Fibroblast of skin of scalp (primary cell): ENCODE results near the gene C19orf44. TPM values are rescaled to one million over a fixed set of nuclear protein-coding genes. Genes with fewer than 3 reads are reported as not detected.
"Not testable (repeated sequence)": the region's sequence is repeated elsewhere in the genome, so short reads cannot be mapped to it uniquely, and the experiment has no call there.

Source experiments
- DNase-seq: peaks from one replicate; pipeline ENCODE4 v3.0.0-alpha.2; 2013
- polyA plus RNA-seq, 2 experiments: library from polyadenylated mRNA; unstranded; fragments of 120-200 nt; gene quantifications; one replicate each; pipeline ENCODE4 v1.2.1, GENCODE V29; 2013; ENCODE audit not compliant: insufficient read length in 2 of 2

Gene C19orf44
- 5.2 TPM for polyA plus RNA-seq (2013, experiment 1 of 2; ENCODE audit: insufficient read length)
- 6.5 TPM for polyA plus RNA-seq (2013, experiment 2 of 2; ENCODE audit: insufficient read length)

- peak; percentile 99 for DNase-seq
Observed at GRCh38 chr19:16495982-16496612, at the start of gene C19orf44, which contains the start of gene CALR3. Gene C19orf44, plus strand, starts transcription at chr19:16496394. Its CDS starts 4,399 bp downstream, at chr19:16500793. Gene CALR3, minus strand, starts transcription at chr19:16496167. Its CDS starts 38 bp downstream, at chr19:16496129.

DNA sequence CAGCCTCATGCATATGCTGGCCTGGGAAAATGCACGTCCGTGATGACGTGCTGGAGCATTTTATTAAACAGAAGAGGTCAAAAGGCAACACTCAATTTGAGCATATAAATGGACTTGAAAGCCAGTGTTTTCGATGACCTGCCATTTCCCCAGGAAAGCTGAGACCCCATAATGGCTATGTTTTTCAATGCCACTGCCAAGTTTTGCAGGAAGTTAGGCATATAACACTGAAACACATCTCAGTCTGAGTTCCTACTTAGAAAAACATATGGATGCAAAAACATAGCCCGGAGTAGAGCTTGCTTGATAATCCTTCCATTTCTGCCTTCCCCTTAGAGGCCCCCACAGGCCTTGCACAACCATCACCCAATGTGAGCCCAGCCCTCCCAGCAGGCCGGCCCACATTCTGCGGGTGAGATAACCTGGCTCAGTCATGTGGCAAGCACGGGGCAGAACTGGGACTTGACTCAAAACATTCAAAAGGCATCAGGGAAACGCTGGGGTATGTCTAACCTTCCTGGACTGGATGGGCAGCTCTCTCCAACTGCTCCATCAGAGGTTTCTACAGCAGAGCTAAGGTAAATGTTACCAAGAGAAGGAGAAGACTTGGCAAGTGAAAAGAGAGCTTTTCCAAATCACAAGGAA lies 49.3 kb upstream of the C19orf44 start:
- DNase-seq, result peak; percentile 72

- DNase-seq, result not testable (repeated sequence)
Observed at GRCh38 chr19:16448872-16449271, 47.3 kb upstream of the C19orf44 start.

DNA sequence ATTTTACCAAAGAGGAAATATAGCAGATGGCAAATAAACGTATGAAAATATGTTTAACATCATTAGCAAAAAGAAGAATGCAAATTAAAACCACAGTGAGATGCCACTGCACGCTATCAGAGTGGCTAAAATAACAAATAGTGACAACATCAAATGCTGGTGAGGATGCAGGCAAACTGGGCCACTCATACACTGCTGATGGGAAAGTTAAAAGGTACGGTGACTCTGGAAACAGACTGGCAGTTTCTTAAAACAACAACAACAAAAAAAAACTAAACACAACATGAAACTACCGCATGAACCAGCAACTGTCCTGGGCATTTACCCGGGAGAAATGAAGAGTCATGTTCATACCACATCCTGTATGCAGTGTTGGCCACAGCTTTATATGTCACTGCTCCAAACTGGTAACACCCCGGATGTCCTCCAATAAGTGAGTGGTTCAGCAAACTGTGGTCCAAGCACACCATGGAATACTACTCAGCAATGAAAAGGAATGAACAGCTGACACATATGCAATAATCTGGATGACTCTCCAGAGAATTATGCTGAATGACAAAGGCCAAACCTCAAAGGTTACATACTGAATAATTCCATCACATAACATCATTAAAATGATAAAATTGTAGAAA lies 46.7 kb upstream of the C19orf44 start:
- peak; percentile 22 for DNase-seq

- no peak for DNase-seq
Observed at GRCh38 chr19:16452325-16452724, 43.9 kb upstream of the C19orf44 start.

DNA sequence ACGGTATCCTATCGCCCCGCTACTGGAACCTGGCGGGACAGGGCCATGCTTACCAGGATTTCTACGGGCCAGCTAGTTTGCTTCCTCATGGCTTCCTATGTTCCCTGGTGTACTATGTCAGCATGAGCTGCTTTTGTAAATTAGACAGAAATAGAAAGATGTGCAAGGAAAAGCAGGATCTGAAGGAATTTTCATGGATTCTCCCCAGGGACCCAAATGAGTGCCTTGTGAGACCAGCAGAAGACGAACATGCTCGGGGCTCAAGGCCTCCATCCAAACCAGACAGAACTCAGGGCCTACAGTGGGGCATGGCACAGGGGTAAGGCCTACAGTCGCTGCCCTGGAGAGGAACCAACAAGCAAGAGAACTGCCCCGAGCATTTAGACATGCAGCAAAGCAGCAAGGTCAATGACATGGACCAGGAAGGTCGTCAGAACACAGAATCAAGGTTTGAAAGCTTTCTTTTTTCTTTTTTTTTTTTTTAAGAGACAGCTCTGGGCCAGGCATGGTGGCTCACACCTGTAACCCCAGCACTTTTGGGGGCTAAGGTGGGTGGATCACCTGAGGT lies 41.8 kb upstream of the C19orf44 start:
- DNase-seq, result peak; percentile 53

DNA sequence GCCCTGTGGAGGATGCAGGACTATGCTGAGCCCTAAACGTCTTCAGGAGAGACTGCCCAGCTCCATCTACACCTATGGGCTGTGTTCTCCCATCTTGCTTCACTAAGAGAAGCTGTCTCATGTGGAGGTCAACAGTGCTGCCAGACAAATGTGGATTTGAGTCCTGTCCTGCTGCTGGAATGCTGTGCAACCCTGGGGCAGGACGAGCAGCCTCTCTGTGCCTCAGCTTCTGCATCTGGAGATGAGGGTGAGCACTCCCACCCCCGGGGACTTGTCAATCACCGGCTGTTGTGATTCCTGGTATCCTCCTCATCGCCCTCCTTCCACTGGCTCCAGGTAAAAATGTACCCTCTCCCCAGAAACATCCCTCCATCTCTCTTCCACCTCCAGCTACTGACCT lies 40.7 kb upstream of the C19orf44 start:
- no peak for DNase-seq

- DNase-seq, result no peak
Observed at GRCh38 chr19:16456652-16457194, 39.5 kb upstream of the C19orf44 start.

- DNase-seq, result peak; percentile 58
Observed at GRCh38 chr19:16457195-16457953, 38.8 kb upstream of the C19orf44 start.

- DNase-seq, result no peak
Observed at GRCh38 chr19:16457954-16458331, 38.3 kb upstream of the C19orf44 start.

DNA sequence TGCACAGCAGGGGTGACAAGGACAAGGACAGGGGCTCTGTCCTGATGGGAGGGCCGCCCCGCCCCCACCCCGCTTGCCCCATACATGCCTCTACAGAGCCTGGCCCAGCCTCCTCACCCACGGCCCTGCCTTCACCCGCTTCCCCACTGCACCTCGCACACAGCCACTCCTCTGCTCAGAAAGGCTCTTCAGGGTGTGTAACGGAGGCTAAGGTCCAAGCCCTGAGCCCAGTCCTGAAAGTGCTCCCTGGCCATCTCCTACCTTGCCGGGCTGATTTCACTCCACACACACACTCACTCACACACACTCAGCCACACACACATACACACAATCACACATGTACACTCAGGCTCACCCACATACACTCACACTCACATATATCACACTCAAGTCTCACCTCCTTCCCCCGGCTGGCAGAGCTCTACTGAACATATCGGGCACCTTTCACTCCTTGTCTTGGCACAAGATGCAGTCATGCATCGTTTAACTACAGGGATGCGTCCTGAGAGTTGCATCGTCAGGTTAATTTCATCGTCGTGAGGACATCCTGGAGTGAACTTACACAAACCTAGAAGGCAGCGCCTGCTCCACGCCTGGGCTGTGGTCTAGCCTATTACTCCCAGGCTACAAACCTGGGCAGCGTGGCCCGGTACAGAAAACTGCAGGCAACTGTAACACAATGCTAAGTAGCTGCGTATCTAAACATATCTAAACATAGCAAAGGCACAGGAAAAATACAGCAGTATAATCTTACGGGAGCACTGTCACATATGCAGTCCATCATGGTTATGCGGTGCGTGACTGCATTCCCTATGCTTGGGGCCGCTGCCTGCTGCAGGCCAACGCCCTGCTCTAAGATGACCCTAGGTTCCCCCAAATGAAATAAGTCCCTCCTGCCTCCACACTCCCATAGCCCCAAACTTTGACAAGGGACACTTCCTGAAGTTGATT lies 37.5 kb upstream of the C19orf44 start:
- no peak for DNase-seq

DNA sequence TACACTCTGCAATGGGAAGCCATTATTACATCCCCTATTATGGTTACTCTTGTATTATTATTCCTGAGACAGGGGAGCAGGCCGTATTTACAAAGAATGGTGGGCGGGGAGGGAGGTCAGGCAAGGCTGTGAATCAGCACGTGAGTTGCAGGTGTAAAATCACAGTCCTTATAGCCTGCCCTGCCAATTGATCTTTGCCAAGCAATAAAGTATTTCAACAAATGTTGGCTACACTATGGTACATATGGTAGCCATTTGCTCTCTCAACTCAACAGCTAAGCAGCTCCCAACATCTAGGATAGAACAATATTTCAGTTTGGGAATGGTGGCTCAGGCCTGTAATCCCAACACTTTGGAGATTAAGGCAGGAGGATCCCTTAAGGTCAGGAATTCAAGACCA lies 36.5 kb upstream of the C19orf44 start:
- no peak for DNase-seq

DNA sequence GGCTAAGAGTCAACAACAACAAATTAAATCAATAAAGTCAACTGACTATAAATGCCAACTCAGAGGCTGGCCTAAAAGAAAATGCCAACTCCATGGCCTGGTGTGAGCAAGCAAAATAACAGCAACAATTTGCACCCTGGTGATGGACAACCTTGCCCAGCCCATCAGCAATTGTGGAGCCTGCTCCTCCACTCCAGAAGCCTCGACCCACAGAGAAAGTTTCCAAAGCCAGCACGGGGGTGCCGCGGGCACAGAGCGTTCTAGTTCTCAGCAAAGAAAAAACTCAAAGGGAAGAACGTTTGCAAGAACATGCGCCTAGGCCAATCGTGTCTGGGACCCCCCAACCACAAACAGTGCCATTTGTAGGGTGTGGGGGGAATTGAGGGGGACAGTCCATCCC lies 35.7 kb upstream of the C19orf44 start:
- no peak for DNase-seq

DNA sequence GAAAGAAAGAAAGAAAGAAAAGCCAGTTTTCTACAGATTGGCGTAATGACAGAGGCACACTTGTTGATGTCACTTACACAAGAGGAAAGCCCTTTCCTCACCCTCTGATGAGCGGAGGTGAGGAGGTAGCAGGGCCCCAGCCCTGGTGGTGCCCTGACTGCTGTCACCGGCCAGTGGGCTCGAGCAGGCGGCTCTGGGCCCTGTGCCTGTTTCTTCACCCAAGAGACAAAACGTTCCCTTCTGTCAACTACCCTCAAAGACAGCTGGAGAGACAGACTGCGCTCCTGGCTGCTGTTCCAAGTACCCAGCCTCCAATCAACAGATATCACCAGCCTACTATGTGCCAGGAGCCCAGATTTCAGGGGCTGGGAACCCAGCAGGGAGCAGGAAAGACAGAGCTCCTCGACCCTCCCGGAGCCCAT lies 34.6 kb upstream of the C19orf44 start:
- no peak for DNase-seq

DNA sequence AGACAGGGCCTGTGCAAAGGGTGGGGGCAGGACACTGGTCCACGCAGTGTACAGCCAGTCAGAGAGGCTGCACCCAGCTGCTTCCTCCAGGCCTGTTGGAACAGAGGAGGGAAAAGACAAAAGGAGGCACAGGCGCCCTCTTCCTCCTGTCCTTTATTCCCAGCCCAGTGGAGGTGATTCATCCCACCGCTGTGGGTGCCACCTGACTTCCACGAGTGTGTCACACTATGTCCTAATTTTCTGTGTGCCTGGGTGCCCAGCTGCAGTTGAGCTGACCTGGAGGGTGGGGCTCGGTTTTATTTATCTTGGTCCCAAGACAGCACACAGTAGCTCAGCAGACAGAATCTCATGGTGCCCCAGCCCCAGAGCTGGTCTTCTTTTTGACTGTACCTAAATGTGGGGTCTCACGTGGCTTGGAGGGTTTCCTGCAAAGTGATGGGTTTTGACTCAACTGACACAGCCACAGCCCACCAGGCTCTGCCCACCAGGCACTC lies 33.4 kb upstream of the C19orf44 start:
- DNase-seq, result no peak

DNA sequence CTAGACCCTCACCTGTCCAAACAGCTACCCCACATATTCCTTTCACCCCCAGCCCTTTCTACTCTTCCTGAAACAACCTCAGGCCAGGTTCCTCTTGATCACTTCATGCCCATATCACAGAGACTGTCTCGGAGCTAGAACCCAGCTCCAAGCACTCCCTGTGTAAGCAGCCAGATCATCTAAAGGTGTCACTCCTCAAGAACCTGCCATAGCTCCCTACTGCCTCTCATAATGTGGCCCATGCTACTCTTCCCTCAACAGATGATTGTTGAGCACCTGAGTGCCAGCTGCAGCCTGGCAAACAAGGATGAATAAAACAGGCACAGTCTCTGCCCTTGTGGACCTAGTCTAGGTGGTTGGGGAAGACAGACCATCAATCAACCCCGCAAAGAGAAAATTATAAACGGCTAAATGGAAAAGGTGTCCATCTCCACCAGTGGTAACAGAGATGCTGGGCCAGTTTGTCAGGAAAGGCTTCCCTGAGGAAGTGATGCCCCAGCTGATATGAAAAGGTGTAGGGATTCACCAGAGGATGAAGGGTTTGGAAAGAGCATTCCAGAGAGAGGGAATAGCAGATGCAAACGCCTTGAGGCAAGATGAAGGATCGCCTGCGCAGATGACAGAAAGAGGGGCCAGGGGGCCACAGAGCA lies 32.7 kb upstream of the C19orf44 start:
- no peak for DNase-seq

DNA sequence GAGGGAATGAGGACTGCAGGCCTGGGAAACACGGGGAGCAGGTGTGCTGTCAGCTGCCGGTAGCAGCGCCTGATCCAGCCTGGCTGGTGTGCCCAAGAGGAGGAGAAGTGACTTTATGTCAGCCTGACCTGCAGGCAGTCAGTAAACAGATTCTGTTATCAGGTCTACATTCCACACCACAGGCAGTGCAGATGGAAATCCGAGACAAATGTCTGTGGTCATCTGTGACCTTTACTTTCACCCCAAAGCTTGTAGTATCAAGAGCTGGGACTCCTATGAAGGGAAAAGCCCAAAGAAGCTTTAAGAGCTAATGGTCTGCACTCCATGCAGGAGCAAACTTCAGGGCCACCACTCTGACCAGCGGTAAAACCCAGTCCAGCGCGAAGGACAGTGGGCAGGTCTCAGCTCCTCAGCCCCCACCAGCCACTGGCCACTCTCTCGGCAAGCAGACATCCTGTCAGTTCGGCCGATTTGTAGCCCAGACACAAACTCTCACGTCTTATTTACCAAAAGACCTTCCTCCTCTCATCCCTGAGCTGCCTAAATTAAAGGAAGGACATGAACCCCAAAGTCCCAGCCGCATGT lies 32.1 kb upstream of the C19orf44 start:
- no peak for DNase-seq

DNA sequence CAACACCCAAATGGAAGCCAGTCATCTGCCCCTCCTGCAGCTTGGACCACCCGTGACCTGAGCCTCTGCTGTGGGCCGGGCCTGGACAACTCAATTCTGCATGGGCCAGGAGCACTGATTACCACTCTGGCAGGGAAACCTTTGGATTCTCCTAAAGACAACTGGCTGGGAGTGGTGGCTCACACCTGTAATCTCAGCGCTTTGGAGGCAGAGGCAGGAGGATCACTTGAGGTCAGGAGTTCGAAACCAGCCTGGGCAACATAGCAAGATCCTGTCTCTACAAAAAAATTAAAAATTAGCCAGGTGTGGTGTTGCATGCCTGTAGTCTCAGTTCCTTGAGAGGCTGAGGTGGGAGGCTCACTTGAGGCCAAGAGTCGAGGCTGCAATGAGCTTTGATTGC lies 31.0 kb upstream of the C19orf44 start:
- no peak for DNase-seq

DNA sequence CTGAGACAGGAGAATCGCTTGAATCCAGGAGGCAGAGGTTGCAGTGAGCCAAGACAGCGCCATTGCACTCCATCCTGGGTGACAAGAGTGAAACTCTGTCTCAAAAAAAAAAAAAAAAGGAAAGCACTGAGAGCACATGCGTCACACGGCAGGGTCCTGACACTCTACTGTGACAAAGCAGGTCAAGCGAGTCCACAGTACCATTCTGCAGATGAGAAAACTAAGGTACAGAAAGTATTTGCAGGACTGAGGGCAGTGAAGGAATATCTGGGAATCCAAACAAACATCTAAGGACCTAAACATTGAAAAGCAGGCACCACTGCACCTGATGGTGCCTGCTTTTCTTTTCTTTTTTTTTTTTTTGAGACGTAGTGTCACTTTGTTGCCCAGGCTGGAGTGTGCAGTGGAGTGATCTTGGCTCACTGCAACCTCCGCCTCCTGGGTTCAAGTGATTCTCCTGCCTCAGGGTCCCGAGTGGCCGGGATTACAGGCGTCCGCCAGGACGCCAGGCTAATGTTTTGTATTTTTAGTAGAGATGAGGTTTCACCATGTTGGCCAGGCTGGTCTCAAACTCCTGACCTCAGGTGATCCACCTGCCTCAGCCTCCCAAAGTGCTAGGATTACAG lies 29.3 kb upstream of the C19orf44 start:
- not testable (repeated sequence) for DNase-seq
